CD8-positive, alpha-beta memory T cell (primary cell): Measurements from ENCODE around the gene MARK3. TPM values are rescaled to one million over a fixed set of nuclear protein-coding genes. Genes with fewer than 3 reads are reported as not detected.
"Not testable (repeated sequence)": the region's sequence is repeated elsewhere in the genome, so short reads cannot be mapped to it uniquely, and the experiment has no call there.

Experiments used
- CTCF ChIA-PET: fragments of 350-600 bp; sonication (Branson Sonifier 250); formaldehyde crosslinking; loops from one replicate; lab custom pipeline; 2021; ENCODE audit warnings: antibody characterized with exemption; lab: Charles Lee
- POLR2A ChIA-PET: fragments of 350-600 bp; sonication (Branson Sonifier 250); formaldehyde crosslinking; loops from one replicate; lab custom pipeline; 2021; ENCODE audit warnings: antibody characterized with exemption; lab: Charles Lee
- DNase-seq, 5 donors: peaks; one replicate each; pipeline versions ENCODE4 v3.0.0 to v3.0.0-alpha.2; 2020 to 2022; ENCODE audit warnings: mixed read lengths in 1 of 5
- H3K27ac ChIP-seq: one replicate; pipeline ENCODE4 v1.7.0; 2013; ENCODE audit warnings: low read depth, mild to moderate bottlenecking, low read length, moderate library complexity
- H3K27me3 ChIP-seq: 2 replicates; pipeline ENCODE4 v1.7.0; 2013; ENCODE audit warnings: low read length, mild to moderate bottlenecking; ENCODE audit not compliant: insufficient read depth, poor library complexity, severe bottlenecking
- H3K36me3 ChIP-seq: 2 replicates; pipeline ENCODE4 v1.7.0; 2013; ENCODE audit warnings: mild to moderate bottlenecking, low read length, moderate library complexity; ENCODE audit not compliant: insufficient read depth
- H3K4me1 ChIP-seq: 2 replicates; pipeline ENCODE4 v1.7.0; 2013; ENCODE audit warnings: mild to moderate bottlenecking, low read length, moderate library complexity; ENCODE audit not compliant: insufficient read depth
- H3K4me3 ChIP-seq: 2 replicates; pipeline ENCODE4 v1.7.0; 2013; ENCODE audit warnings: mild to moderate bottlenecking, low read length
- H3K9me3 ChIP-seq: 2 replicates; pipeline ENCODE4 v1.7.0; 2013; ENCODE audit warnings: mild to moderate bottlenecking, low read length
- H3K27ac Mint-ChIP-seq, 8 donors: one replicate each; pipeline ENCODE4 v1.8.0; 2020 to 2021; ENCODE audit warnings: mixed read lengths in 8 of 8, mild to moderate bottlenecking in 6 of 8, inconsistent platforms in 3 of 8, moderate library complexity in 3 of 8
- H3K27me3 Mint-ChIP-seq, 2 donors: one replicate each; pipeline ENCODE4 v1.8.0; 2020 to 2021; ENCODE audit warnings: mixed read lengths in 2 of 2, mild to moderate bottlenecking in 1 of 2, moderate library complexity in 1 of 2
- H3K36me3 Mint-ChIP-seq, 3 donors: one replicate each; pipeline ENCODE4 v1.8.0; 2020 to 2021; ENCODE audit warnings: mixed read lengths in 3 of 3, inconsistent platforms in 1 of 3, mild to moderate bottlenecking in 1 of 3
- H3K4me1 Mint-ChIP-seq, 3 donors: one replicate each; pipeline ENCODE4 v1.8.0; 2020 to 2021; ENCODE audit warnings: mixed read lengths in 3 of 3, inconsistent platforms in 1 of 3, mild to moderate bottlenecking in 1 of 3
- H3K4me3 Mint-ChIP-seq, 7 donors: one replicate each; pipeline ENCODE4 v1.8.0; 2020 to 2021; ENCODE audit warnings: mixed read lengths in 7 of 7, mild to moderate bottlenecking in 6 of 7, moderate library complexity in 4 of 7, inconsistent platforms in 2 of 7
- H3K9me3 Mint-ChIP-seq, 5 donors: one replicate each; pipeline ENCODE4 v1.8.0; 2020 to 2022; ENCODE audit warnings: mixed read lengths in 5 of 5, mild to moderate bottlenecking in 3 of 5, moderate library complexity in 2 of 5, inconsistent platforms in 1 of 5
- polyA plus RNA-seq: library from polyadenylated mRNA; unstranded; fragments of 300-500 nt; fragmentation: Illumina TruSeq; gene quantifications from one replicate; pipeline ENCODE4 v1.2.3, GENCODE V29; 2021
- total RNA-seq, 2 experiments: library from RNA; stranded (reverse); gene quantifications; one replicate each; pipeline ENCODE4 v1.2.3, GENCODE V29; 2021

The MARK3 gene
- total and polyA plus RNA-seq, 3 experiments from 2014 or later = 45.7 to 92.7 (median 91.9) TPM

GRCh38 chr14:103524002-103524935 lies 139.1 kb downstream of the MARK3 start:
- Mint-ChIP-seq H3K4me3 (peak overlapping the region in 4 of 7 donors; percentile 23 to 67 (median 34)), H3K36me3 (peaks cover 0 to 1% (median 0%) of the 10 kb centered on the region in 3 donors), H3K27me3 (peaks cover 4 to 9% of the 10 kb centered on the region in 2 donors), H3K27ac (no peak overlapping the region), H3K9me3 (no peaks in the 10 kb centered on the region), H3K4me1 (peaks cover under 1 to 25% (median 18%) of the 10 kb centered on the region in 3 donors)
- Histone ChIP-seq H3K4me1 (peaks cover 17% of the 10 kb centered on the region), H3K27me3 (no peaks in the 10 kb centered on the region), H3K27ac (no peak overlapping the region), H3K4me3 (no peak overlapping the region), H3K36me3 (no peaks in the 10 kb centered on the region), H3K9me3 (no peaks in the 10 kb centered on the region)
- no peak for DNase-seq
- ChIA-PET CTCF (no interaction called here), POLR2A (no interaction called here)

DNA sequence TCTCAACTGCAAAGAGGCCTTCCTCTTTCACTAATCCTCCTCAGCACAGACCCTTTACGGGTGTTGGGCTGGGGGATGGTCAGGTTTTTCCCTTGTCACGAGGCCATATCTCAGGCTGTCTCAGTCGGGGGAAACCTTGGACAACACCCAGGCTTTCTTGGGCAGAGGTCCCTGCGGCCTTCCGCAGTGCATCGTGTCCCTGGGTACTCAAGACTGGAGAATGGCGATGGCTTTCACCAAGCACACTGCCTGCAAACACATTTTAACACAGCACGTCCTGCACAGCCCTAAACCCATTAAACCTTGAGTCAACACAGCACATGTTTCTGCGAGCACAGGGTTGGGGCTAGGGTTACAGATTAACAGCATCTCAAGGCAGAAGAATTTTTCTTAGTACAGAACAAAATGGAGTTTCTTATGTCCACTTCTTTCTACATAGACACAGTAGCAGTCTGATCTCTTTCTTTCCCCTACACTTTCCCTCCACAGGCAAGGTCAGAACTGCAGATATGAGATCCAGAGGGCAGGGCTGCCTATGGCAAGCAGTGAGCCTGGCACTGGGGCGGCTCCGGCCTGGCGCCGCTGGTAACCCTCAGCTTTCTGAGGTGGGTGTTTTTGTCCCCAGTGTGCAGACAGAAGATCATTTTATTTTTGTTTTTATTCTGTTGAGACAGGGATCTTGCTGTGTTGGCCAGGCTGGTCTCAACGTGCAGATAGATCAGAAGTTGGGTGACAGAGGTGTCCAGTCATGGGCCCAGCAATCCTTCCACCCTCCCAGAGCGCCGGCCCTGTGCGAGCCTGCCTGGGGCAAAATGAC lies 140.4 kb downstream of the MARK3 start:
- DNase-seq, CTCF ChIA-PET, H3K36me3 ChIP-seq, H3K9me3 Mint-ChIP-seq, H3K27me3 ChIP-seq, H3K27me3 Mint-ChIP-seq, H3K36me3 Mint-ChIP-seq, H3K27ac ChIP-seq, H3K4me3 ChIP-seq, POLR2A ChIA-PET, H3K9me3 ChIP-seq: not testable (repeated sequence)
- peak overlapping the region in 2 of 7 donors; percentile 28 to 66 for H3K4me3 Mint-ChIP-seq
- peak overlapping the region in 2 of 8 donors; percentile 17 to 70 for H3K27ac Mint-ChIP-seq
- H3K4me1 ChIP-seq = peaks cover 26% of the 10 kb centered on the region
- H3K4me1 Mint-ChIP-seq = peaks cover 13 to 32% (median 26%) of the 10 kb centered on the region in 3 donors

DNA sequence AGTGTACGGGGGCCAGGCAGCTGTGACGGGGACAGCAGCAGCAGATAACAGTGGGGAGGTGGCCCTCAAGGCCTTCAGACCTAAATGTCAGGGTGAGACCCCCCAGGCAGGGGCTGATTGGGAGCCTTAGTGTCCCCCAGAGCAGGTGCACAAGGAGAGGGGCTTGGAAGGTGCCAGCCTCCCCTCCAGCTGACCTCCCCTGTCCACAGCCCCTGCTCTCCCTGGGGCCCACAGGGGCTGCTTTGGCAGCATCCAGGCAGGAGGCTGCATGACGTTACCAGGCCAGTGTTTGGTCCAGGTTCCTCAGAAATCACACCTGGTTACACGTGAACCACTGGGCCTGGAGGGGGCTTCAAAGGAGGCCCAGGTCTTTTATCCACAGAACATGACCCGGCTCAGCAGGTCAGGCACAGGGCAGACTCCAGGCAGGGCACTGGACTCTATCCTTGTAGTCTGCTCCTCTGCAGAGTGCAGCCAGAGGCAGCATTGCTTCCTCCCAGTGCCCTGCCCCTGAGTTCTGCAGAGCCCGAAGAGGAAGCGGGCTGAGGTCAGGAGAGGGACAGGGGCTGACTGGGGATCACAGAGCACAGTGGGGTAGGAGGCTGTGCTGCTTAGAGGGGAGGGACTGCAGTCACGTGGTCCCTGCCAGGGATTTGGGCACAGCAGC lies 141.2 kb downstream of the MARK3 start:
- no peak overlapping the region for H3K4me3 ChIP-seq
- H3K4me1 ChIP-seq = peaks cover 32% of the 10 kb centered on the region
- Mint-ChIP-seq H3K27ac (peak overlapping the region in 2 of 8 donors; percentile 10 to 70), H3K4me3 (peak overlapping the region in 2 of 7 donors; percentile 9 to 28), H3K36me3 (peaks cover 0 to 6% (median 0%) of the 10 kb centered on the region in 3 donors), H3K4me1 (peaks cover 13 to 39% (median 29%) of the 10 kb centered on the region in 3 donors), H3K27me3 (peaks cover 4 to 6% of the 10 kb centered on the region in 2 donors), H3K9me3 (no peaks in the 10 kb centered on the region)
- POLR2A ChIA-PET = no interaction called here
- CTCF ChIA-PET = interaction anchor here (3.0 kb wide), 1 partner anchor 8 kb away, joined by 22 read pairs; no protein-coding TSS in a partner anchor
- DNase-seq = no peak
- H3K36me3 ChIP-seq = no peaks in the 10 kb centered on the region
- no peaks in the 10 kb centered on the region for H3K9me3 ChIP-seq
- no peak overlapping the region for H3K27ac ChIP-seq
- H3K27me3 ChIP-seq = no peaks in the 10 kb centered on the region

DNA sequence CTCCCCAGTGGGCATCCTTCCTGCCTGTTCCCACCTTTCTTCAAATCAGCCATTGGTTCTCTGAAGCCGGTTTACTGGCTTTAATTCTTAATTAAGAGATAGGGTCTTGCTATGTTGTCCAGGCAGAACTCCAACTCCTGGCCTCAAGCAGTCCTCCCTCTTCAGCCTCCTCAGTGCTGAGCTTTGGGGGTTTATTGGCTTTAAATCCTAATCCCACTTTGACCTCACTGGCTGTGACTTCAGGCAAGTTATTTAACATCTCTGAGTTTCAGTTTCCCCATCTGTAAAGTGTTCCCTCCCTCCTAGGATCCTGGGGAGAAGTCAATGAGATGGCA lies 141.7 kb downstream of the MARK3 start:
- Histone ChIP-seq H3K4me1 (peaks cover 34% of the 10 kb centered on the region), H3K27ac (no peak overlapping the region), H3K27me3 (no peaks in the 10 kb centered on the region), H3K9me3 (no peaks in the 10 kb centered on the region), H3K4me3 (no peak overlapping the region), H3K36me3 (no peaks in the 10 kb centered on the region)
- Mint-ChIP-seq H3K27ac (peak overlapping the region in 4 of 8 donors; percentile 51 to 91 (median 76)), H3K4me3 (peak overlapping the region in 4 of 7 donors; percentile 63 to 97 (median 94)), H3K36me3 (peaks cover 0 to 6% (median 0%) of the 10 kb centered on the region in 3 donors), H3K9me3 (no peaks in the 10 kb centered on the region), H3K27me3 (peaks cover 4 to 6% of the 10 kb centered on the region in 2 donors), H3K4me1 (peaks cover 13 to 42% (median 31%) of the 10 kb centered on the region in 3 donors)
- ChIA-PET CTCF (interaction anchor here (0.9 to 3.0 kb wide), 2 partner anchors 8 to 20 kb away, joined by 3 to 22 read pairs; no protein-coding TSS in a partner anchor), POLR2A (no interaction called here)
- no peak for DNase-seq

DNA sequence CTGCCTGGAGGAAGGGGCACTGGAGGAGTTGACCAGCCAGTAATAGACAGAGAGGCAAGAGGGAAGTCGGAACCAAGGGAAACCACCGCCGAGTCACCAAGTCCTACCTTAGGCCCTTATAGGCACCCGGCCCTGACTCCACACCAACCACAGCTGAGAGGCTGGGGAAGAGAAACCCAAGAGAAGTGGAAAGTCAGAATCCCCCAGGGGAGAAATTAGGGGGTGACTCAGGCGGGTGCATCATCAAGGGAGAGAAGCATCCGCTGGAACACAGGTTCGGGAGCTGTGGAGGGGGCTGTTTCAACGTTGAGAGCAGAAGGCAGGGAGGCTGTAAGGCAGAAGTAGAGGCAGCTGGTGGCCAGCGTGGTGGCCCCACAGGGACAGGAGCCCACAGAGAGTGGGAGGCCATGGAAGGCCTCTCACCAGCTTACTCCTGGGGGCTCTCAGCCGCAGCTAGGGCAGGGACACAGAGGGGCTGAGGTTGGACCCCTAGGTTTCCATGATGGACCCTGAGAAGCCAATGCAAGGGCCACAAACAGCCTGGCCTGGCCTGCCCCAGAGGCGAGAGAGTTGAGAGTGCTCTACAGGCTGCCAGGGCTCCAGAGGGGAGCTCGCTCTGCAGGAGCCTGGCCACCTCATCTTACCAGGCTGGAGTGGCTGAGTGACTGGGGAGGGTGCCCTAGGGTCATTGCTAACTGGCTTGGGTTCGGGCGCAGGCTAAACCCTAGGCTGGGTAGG lies 142.4 kb downstream of the MARK3 start:
- H3K27me3 Mint-ChIP-seq = peaks cover 4 to 5% of the 10 kb centered on the region in 2 donors
- no peak overlapping the region for H3K27ac ChIP-seq
- no peak overlapping the region for H3K4me3 ChIP-seq
- ChIA-PET POLR2A (interaction anchor here (1.4 kb wide), 1 partner anchor 35 kb away, joined by 6 read pairs; the partner anchor contains the start of genes BAG5 and COA8), CTCF (interaction anchor here (0.9 to 3.0 kb wide), 2 partner anchors 9 to 20 kb away, joined by 3 to 22 read pairs; no protein-coding TSS in a partner anchor)
- no peaks in the 10 kb centered on the region for H3K27me3 ChIP-seq
- peak overlapping the region; percentile 63 to 97 (median 93) for H3K4me3 Mint-ChIP-seq
- peaks cover 0 to 6% (median 0%) of the 10 kb centered on the region in 3 donors for H3K36me3 Mint-ChIP-seq
- H3K9me3 Mint-ChIP-seq = no peaks in the 10 kb centered on the region
- peak overlapping the region; percentile 9 to 97 (median 76) for H3K27ac Mint-ChIP-seq
- peaks cover 34% of the 10 kb centered on the region for H3K4me1 ChIP-seq
- no peak for DNase-seq
- H3K4me1 Mint-ChIP-seq = peaks cover 13 to 45% (median 31%) of the 10 kb centered on the region in 3 donors
- H3K36me3 ChIP-seq = no peaks in the 10 kb centered on the region
- H3K9me3 ChIP-seq = no peaks in the 10 kb centered on the region

GRCh38 chr14:103528146-103528586 lies 143.0 kb downstream of the MARK3 start:
- Histone ChIP-seq H3K36me3 (no peaks in the 10 kb centered on the region), H3K27me3 (no peaks in the 10 kb centered on the region), H3K9me3 (no peaks in the 10 kb centered on the region), H3K27ac (peak overlapping the region; percentile 75), H3K4me1 (peaks cover 34% of the 10 kb centered on the region), H3K4me3 (peak overlapping the region; percentile 63)
- ChIA-PET POLR2A (interaction anchor here (0.5 to 1.5 kb wide), 3 partner anchors 34 to 194 kb away, joined by 5 to 8 read pairs (median 6); partner anchors contain the start of genes BAG5, COA8 and EIF5), CTCF (interaction anchor here (3.0 kb wide), 1 partner anchor 10 kb away, joined by 22 read pairs; no protein-coding TSS in a partner anchor)
- Mint-ChIP-seq H3K36me3 (peaks cover 0 to 6% (median 0%) of the 10 kb centered on the region in 3 donors), H3K4me1 (peaks cover 13 to 45% (median 31%) of the 10 kb centered on the region in 3 donors), H3K27ac (peak overlapping the region in 7 of 8 donors; percentile 23 to 98 (median 91)), H3K4me3 (peak overlapping the region; percentile 87 to 97 (median 93)), H3K9me3 (no peaks in the 10 kb centered on the region), H3K27me3 (peaks cover 4 to 5% of the 10 kb centered on the region in 2 donors)
- DNase-seq = no peak
